H1 (cell line): ENCODE measurements around the gene MAGI2. TPM values are rescaled to one million over a fixed set of nuclear protein-coding genes. Genes with fewer than 3 reads are reported as not detected.

ENCODE experiments used
- SIX5 ChIP-seq: IDR thresholded peaks from 2 replicates; pipeline ENCODE4 v1.6.1; 2011; ENCODE audit warnings: mild to moderate bottlenecking, low read depth, low read length
- ZNF274 ChIP-seq: IDR thresholded peaks from 2 replicates; pipeline ENCODE4 v1.7.0; 2012; ENCODE audit warnings: low read length, borderline replicate concordance; ENCODE audit errors: extremely low read depth
- polyA plus RNA-seq, 7 experiments: library from polyadenylated mRNA; depleted of rRNA in 3 of 7; stranded (reverse) in 5 of 7; unstranded in 2 of 7; fragments of >200 nt in 5 of 7; fragments of 200-250 nt in 2 of 7; gene quantifications; 1 replicate in 5 of 7; 2 replicates in 1 of 7; 4 replicates in 1 of 7; pipeline versions ENCODE4 v1.2.1 to v1.2.3, GENCODE V29; 2011 to 2013; ENCODE audit warnings: missing spikeins in 2 of 7, mixed read lengths in 2 of 7
- total RNA-seq: library from RNA; stranded (reverse); fragmentation: NEBNext Ultra II Directional; extraction: Animal tissue kit (Norgen Biotek cat#: 25700); gene quantifications from 2 replicates; pipeline ENCODE4 v1.2.1, GENCODE V29; 2021

Gene MAGI2
- total and polyA plus RNA-seq, 2 of the 8 experiments (the other 6 are each of a cell fraction or from before 2014, with no cell fraction given): 6.0 to 27.3 TPM

DNA sequence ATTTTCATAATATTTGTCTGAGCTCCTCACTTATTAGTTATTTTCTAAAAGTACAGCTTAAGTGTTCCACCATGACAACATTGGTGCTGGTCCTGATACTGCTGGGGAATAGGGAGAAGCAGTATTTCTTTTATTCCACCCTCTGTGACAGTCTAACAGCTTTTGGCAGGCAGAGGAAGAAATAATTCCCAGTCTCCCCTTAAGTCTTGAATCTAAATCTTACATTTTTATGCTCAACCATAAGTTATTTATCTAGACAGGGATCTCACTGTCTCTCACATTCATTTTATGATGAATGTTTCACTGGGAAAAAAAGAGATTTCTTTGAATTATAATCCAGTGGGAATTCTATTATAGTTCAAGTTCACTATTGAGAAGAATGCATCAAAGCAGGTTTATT lies 71.5 kb downstream of the MAGI2 start (continued):
- TF ChIP-seq ZNF274 (no peak), SIX5 (no peak)
